ENCODE measurements around the gene SH3BP4. TPM values are rescaled to one million over a fixed set of nuclear protein-coding genes. Genes with fewer than 3 reads are reported as not detected.

Gene SH3BP4
- total and polyA plus RNA-seq, 2 experiments from 2014 or later: 59.3 to 100 TPM

- H3K4me3 ChIP-seq: no peak overlapping the region
- peak overlapping the region; percentile 66; the same call in 1 of the 2 replicates for H3K9ac ChIP-seq
- H3K36me3 ChIP-seq (ENCODE audit: low read depth): no peaks in the 10 kb centered on the region
- 99 to 100% methylated on average over 5 of the region's 5 CpGs for WGBS, 2 experiments (ENCODE audit: low coverage in 1 of 2, low lambda C conversion rate in 2 of 2, missing lambda C conversion rate in 2 of 2)
- peaks cover 100% of the 10 kb centered on the region for H3K79me2 ChIP-seq (ENCODE audit: insufficient read depth)
- H3K27ac ChIP-seq: peak overlapping the region; percentile 73; the same call in 1 of the 2 replicates
- in situ Hi-C loops (cut with MboI): loop anchor here (25.0 kb wide), 1 partner anchor 396 kb away; no protein-coding TSS in a partner anchor
- no peaks in the 10 kb centered on the region for H3K9me2 ChIP-seq (ENCODE audit: insufficient read depth)
- no peaks in the 10 kb centered on the region for H3K27me3 ChIP-seq (replicated peaks; ENCODE audit: insufficient read depth)
- DNase-seq: no peak
- peaks cover 64% of the 10 kb centered on the region for H3K4me1 ChIP-seq (ENCODE audit: insufficient read depth)
- H3K4me2 ChIP-seq (ENCODE audit: unreplicated experiment): no peak overlapping the region
- H3F3A ChIP-seq (ENCODE audit: insufficient read depth): peaks cover 66% of the 10 kb centered on the region
- H4K20me1 ChIP-seq (ENCODE audit: insufficient read depth): peaks cover 3% of the 10 kb centered on the region; the same call in 1 of the 2 replicates
- no peak for TF ChIP-seq EZH2phosphoT487 (IDR thresholded peaks at IDR 0.05; ENCODE audit: insufficient read depth, low read depth)
- no peak for TF ChIP-seq EZH2 (IDR thresholded peaks at IDR 0.05; ENCODE audit: insufficient read depth, poor library complexity, severe bottlenecking)
- no peak overlapping the region for H2AFZ ChIP-seq
- H3K9me3 ChIP-seq (ENCODE audit: low read depth): no peaks in the 10 kb centered on the region
Measured at GRCh38 chr2:234958311-234958710, 6.5 kb downstream of the SH3BP4 start.

GRCh38 chr2:234958746-234959395 lies 7.1 kb downstream of the SH3BP4 start:
- no peak overlapping the region for H3K9ac ChIP-seq
- no peak for TF ChIP-seq EZH2phosphoT487 (IDR thresholded peaks at IDR 0.05; ENCODE audit: insufficient read depth, low read depth)
- no peak for TF ChIP-seq EZH2 (IDR thresholded peaks at IDR 0.05; ENCODE audit: insufficient read depth, poor library complexity, severe bottlenecking)
- H3F3A ChIP-seq (ENCODE audit: insufficient read depth): peaks cover 66% of the 10 kb centered on the region
- no peaks in the 10 kb centered on the region for H3K27me3 ChIP-seq (replicated peaks; ENCODE audit: insufficient read depth)
- peaks cover 70% of the 10 kb centered on the region for H3K4me1 ChIP-seq (ENCODE audit: insufficient read depth)
- no peak overlapping the region for H3K4me3 ChIP-seq
- no peak overlapping the region for H3K4me2 ChIP-seq (ENCODE audit: unreplicated experiment)
- no peak for DNase-seq
- peaks cover 3% of the 10 kb centered on the region; the same call in 1 of the 2 replicates for H4K20me1 ChIP-seq (ENCODE audit: insufficient read depth)
- in situ Hi-C loops (cut with MboI): loop anchor here (25.0 kb wide), 1 partner anchor 397 kb away; no protein-coding TSS in a partner anchor
- WGBS, 2 experiments (ENCODE audit: low coverage in 1 of 2, low lambda C conversion rate in 2 of 2, missing lambda C conversion rate in 2 of 2): 96 to 99% methylated on average over 8 to 10 of the region's 10 CpGs
- no peaks in the 10 kb centered on the region for H3K9me2 ChIP-seq (ENCODE audit: insufficient read depth)
- peaks cover 100% of the 10 kb centered on the region for H3K79me2 ChIP-seq (ENCODE audit: insufficient read depth)
- H3K36me3 ChIP-seq (ENCODE audit: low read depth): no peaks in the 10 kb centered on the region
- H3K9me3 ChIP-seq (ENCODE audit: low read depth): no peaks in the 10 kb centered on the region
- H2AFZ ChIP-seq: no peak overlapping the region
- H3K27ac ChIP-seq: no peak overlapping the region

- peak overlapping the region; percentile 58 for H3K27ac ChIP-seq
- peaks cover 99% of the 10 kb centered on the region for H3K79me2 ChIP-seq (ENCODE audit: insufficient read depth)
- no peaks in the 10 kb centered on the region for H3K27me3 ChIP-seq (replicated peaks; ENCODE audit: insufficient read depth)
- peak; percentile 53 for DNase-seq
- peak overlapping the region; percentile 43 for H3K4me2 ChIP-seq (ENCODE audit: unreplicated experiment)
- no peak overlapping the region; the same call in 1 of the 2 replicates for H3K4me3 ChIP-seq
- no peak overlapping the region for H2AFZ ChIP-seq
- no peak for TF ChIP-seq EZH2 (IDR thresholded peaks at IDR 0.05; ENCODE audit: insufficient read depth, poor library complexity, severe bottlenecking)
- no peak for TF ChIP-seq EZH2phosphoT487 (IDR thresholded peaks at IDR 0.05; ENCODE audit: insufficient read depth, low read depth)
- in situ Hi-C loops (cut with MboI): loop anchor here (25.0 kb wide), 1 partner anchor 398 kb away; no protein-coding TSS in a partner anchor
- H3K9ac ChIP-seq: peak overlapping the region; percentile 15; the same call in 1 of the 2 replicates
- peaks cover 7% of the 10 kb centered on the region for H4K20me1 ChIP-seq (ENCODE audit: insufficient read depth)
- H3K9me3 ChIP-seq (ENCODE audit: low read depth): no peaks in the 10 kb centered on the region
- H3K36me3 ChIP-seq (ENCODE audit: low read depth): no peaks in the 10 kb centered on the region
- H3K4me1 ChIP-seq (ENCODE audit: insufficient read depth): peaks cover 76% of the 10 kb centered on the region
- peaks cover 76% of the 10 kb centered on the region for H3F3A ChIP-seq (ENCODE audit: insufficient read depth)
- WGBS, 2 experiments (ENCODE audit: low coverage in 1 of 2, low lambda C conversion rate in 2 of 2, missing lambda C conversion rate in 2 of 2): 36 to 42% methylated on average over 13 of the region's 13 CpGs
- H3K9me2 ChIP-seq (ENCODE audit: insufficient read depth): no peaks in the 10 kb centered on the region
Measured at GRCh38 chr2:234960175-234961088, 8.6 kb downstream of the SH3BP4 start.

- Histone ChIP-seq H4K20me1 (ENCODE audit: insufficient read depth) (peaks cover 9% of the 10 kb centered on the region), H3K4me2 (ENCODE audit: unreplicated experiment) (no peak overlapping the region), H3K36me3 (ENCODE audit: low read depth) (no peaks in the 10 kb centered on the region), H3F3A (ENCODE audit: insufficient read depth) (peaks cover 82% of the 10 kb centered on the region), H3K4me3 (no peak overlapping the region), H3K27me3 (replicated peaks; ENCODE audit: insufficient read depth) (no peaks in the 10 kb centered on the region), H3K9me2 (ENCODE audit: insufficient read depth) (no peaks in the 10 kb centered on the region), H3K27ac (no peak overlapping the region), H3K9ac (no peak overlapping the region), H3K4me1 (ENCODE audit: insufficient read depth) (peaks cover 70% of the 10 kb centered on the region), H3K9me3 (ENCODE audit: low read depth) (no peaks in the 10 kb centered on the region), H3K79me2 (ENCODE audit: insufficient read depth) (peaks cover 99% of the 10 kb centered on the region), H2AFZ (no peak overlapping the region)
- TF ChIP-seq EZH2 (IDR thresholded peaks at IDR 0.05; ENCODE audit: insufficient read depth, poor library complexity, severe bottlenecking) (no peak), EZH2phosphoT487 (IDR thresholded peaks at IDR 0.05; ENCODE audit: insufficient read depth, low read depth) (no peak)
- WGBS, 2 experiments (ENCODE audit: low coverage in 1 of 2, low lambda C conversion rate in 2 of 2, missing lambda C conversion rate in 2 of 2): 85 to 94% methylated on average over 2 of the region's 2 CpGs
- no peak for DNase-seq
- in situ Hi-C loops (cut with MboI): loop anchor here (25.0 kb wide), 1 partner anchor 399 kb away; no protein-coding TSS in a partner anchor
Measured at GRCh38 chr2:234961784-234962183, 10.0 kb downstream of the SH3BP4 start.

All from GM23248 (cell line).